Measurements from ENCODE around the gene CUL7.

GRCh38 chr6:43062818-43063217 lies 9.2 kb upstream of the CUL7 start:
- TF ChIP-seq EZH2 (IDR thresholded peaks at IDR 0.05) (no peak), CTCF (IDR thresholded peaks at IDR 0.05 in 2 of 3, conservative IDR thresholded peaks at IDR 0.05 in 1 of 3; ENCODE audit: borderline replicate concordance in 1 of 3, insufficient read depth in 1 of 3, low read depth in 2 of 3, low read length in 2 of 3) (no peak), YY1 (IDR thresholded peaks at IDR 0.05; ENCODE audit: extremely low read depth, insufficient replicate concordance, low read depth, low read length) (no peak), EGR1 (IDR thresholded peaks at IDR 0.05; ENCODE audit: low read depth) (no peak), POLR2AphosphoS5 (IDR thresholded peaks at IDR 0.05; ENCODE audit: low read depth, low read length) (no peak), FOSL1 (IDR thresholded peaks at IDR 0.05; ENCODE audit: low read depth) (no peak), POLR2A (IDR thresholded peaks at IDR 0.05; ENCODE audit: borderline replicate concordance, extremely low read depth, insufficient read depth, insufficient read length) (no peak), SIN3A (IDR thresholded peaks at IDR 0.05; ENCODE audit: low read depth) (no peak)

Measured in HCT116 (cell line).